GM18867 (cell line): ENCODE data around the gene BBOX1.
"Not testable (repeated sequence)": the region's sequence is repeated elsewhere in the genome, so short reads cannot be mapped to it uniquely, and the experiment has no call there.

Experiments used
- ATAC-seq: cut with Tn5 transposase; IDR thresholded peaks from one replicate; pipeline ENCODE4 v1.9.1; 2021; ENCODE audit warnings: mild to moderate bottlenecking, moderate library complexity; ENCODE audit not compliant: unreplicated experiment

Gene BBOX1

DNA sequence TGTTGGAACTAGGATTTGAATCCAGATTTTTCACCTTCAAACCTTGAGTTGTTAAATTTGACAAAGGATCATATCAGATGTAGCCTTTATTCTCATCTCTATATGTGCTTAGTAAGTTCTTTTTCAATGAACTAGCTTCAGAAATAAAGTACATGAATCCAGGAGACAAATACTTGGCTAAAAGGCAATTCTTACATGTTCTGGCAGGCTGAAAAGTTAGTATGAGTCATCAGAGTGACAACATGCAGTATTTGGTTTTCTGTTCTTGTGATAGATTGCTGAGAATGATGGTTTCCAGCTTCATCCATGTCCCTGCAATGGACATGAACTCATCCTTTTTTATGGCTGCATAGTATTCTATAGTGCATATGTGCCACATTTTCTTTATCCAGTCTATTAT lies 40.4 kb downstream of the BBOX1 start:
- ATAC-seq = no peak

DNA sequence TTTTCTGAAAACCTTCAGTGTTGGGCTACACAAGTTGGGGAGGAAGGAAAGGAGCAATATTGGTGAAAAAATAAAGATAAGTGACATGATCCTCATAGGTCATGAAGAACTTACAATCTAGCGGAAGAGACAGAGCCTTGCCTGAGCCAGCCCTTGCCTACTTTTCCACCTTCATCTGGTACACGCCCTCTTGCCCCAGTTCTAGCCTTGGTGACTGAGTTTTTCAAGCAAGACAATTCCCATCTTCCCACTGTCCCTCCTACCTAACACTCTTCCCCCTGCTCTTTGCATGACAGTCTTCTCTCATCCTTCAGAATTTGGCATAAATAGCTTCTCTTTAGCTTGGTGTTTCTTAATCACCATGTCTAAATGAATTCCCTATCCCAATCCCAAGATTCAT lies 42.6 kb downstream of the BBOX1 start:
- ATAC-seq = no peak

- no peak for ATAC-seq
These were observed 43.2 kb downstream of the BBOX1 start for GRCh38 chr11:27083782-27084181.

- no peak for ATAC-seq
These were observed 43.9 kb downstream of the BBOX1 start for GRCh38 chr11:27084518-27084917.

DNA sequence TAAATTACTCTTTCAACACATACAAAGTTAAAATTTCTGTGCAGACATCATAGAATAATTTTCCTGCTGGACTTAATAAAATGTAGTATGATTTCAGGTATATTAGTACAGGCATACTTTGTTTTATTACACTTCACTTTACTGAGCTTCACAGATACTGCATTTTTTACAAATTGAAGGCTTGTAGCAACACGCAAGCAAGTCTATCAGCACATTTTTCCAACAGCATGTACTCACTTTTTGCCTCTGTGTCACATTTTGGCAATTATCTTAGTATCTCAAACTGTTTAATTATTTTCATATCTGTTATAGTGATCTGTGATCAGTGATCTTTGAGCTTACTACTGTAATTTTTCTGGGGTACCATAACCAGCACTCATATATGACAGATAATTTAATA lies 44.5 kb downstream of the BBOX1 start:
- ATAC-seq = no peak

- ATAC-seq = no peak
These were observed 45.0 kb downstream of the BBOX1 start for GRCh38 chr11:27085605-27086004.

DNA sequence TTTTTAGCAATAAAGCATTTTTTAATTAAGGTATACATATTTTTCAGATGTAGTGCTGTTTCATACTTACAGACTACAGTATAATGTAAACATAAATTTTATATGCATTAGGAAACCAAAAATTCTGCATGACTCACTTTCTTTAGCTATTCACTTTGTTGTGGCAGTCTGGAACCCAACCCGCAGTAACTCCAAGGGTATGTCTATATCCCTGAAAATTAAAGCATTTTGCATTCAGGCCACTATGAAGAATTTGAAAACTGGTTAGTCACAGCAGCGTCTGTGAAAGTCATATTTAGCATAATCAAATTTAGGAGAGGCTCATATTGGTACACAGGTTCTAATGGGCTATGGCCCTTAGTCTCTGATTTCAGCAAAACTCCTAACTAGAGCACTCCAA lies 46.8 kb downstream of the BBOX1 start:
- ATAC-seq = no peak

DNA sequence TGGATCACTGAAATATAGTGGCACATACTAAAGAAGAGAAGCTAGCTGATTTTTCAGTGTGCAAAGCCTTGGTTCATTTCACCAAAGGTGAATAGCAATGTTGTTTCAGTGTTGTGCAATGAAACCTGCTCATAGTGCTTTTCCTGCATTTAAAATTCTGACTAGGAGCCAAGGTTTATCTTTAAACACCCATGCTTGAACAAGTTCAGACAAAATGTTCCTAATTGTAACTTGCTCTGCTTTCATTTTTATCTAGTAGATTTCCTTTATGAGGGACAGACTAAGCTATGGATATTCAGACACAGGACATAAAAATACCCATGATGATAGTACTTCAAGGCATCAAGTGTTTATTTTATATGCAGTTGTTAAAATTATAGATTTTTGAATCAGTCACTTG lies 47.7 kb downstream of the BBOX1 start:
- ATAC-seq = no peak

DNA sequence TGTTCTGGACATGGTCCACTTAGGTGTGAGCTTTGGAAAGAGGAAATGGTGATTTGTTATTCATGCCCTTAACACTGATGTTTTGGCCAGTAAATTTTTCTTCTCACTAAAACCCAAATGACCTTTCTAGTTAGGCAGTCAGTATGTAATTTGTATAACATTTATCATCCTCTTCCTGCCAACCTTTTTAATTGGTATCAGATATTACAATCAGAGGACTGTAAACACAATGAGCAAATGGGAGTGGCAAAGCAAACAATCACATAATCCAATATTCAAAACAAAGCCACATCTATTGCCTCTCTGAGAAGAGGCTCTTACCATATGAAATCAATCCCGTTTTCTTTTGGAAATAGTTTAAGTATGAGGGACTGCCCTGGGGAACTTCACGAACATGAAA lies 49.1 kb downstream of the BBOX1 start:
- ATAC-seq = no peak

DNA sequence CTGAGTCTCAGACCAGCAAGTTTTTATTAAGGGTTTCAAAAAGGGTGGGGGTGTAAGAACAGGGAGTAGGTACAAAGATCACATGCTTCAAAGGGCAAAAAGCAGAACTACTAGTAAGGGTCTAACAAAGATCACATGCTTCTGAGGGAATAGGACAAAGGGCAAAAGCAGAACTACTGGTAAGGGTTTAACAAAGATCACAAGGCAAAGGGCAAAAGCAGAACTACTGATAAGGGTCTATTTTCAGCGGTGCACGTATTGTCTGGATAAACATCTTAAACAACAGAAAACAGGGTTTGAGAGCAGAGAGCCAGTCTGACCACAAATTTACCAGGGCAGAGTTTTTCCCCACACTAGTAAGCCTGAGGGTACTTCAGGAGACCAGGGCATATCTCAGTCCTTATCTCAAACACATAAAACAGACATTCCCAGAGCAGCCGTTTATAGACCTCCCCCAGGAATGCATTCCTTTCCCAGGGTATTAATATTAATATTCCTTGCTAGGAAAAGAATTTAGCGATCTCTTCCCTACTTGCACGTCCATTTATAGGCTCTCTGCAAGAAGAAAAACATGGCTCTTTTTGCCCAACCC lies 49.8 kb downstream of the BBOX1 start:
- ATAC-seq = not testable (repeated sequence)

GRCh38 chr11:27094120-27094519 lies 53.5 kb downstream of the BBOX1 start:
- ATAC-seq = no peak

DNA sequence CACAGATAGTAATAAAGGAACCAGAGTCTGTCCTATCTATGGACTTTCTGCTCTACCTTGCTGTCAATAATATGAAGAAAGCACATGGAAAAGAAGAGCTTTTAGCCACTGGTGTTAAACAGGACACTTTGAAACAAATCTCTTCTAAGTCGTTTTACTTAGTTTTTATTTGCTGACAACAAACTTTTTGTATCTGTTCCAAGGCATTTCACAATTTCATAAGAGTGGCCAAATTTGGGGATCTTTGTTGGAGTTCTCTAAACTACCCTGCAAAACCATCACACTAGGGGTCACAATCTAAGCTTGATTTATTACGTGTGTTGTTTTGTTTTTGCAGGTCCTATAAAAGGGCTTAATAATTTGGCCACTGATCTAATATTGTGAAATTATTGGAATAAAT lies 54.4 kb downstream of the BBOX1 start:
- no peak for ATAC-seq

DNA sequence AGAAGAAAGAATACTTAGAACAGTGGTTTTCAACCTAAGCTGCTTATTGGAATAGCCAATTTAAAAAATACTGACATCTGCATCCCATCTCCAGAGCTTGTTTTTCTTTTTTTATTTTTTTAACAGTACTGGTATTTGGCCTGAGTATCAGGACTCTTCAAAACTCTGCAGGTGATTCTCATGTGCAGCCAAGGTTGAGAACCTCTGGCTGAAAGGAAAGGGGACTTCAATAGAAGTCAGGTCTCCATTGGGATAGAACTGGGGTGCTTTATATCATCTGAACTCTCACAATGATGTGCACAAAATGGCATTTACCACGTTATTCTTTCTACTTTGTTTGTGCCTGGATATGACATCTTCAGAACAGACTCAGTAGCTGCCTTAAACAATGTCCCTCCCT lies 55.3 kb downstream of the BBOX1 start:
- no peak for ATAC-seq

- no peak for ATAC-seq
These were observed 56.9 kb downstream of the BBOX1 start for GRCh38 chr11:27097551-27097950.

DNA sequence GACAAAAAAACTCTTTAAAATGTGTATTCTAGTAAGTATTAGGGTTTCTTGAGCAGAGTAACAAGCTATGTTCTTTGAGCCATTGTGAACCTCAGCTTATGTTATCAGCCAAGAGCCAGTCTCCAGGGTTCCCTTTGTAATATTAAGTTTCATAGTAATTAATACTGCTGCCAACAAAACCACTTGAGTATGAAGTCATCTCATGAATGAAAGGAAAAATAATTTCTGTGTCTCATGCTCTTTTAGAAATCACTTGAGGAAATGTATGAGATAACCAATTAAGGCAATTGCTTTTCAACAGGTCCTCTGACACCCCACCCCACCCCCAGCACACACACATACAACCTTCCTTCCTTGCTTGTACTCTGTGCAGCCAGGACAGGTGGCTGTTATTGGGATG lies 59.9 kb downstream of the BBOX1 start:
- ATAC-seq = no peak

DNA sequence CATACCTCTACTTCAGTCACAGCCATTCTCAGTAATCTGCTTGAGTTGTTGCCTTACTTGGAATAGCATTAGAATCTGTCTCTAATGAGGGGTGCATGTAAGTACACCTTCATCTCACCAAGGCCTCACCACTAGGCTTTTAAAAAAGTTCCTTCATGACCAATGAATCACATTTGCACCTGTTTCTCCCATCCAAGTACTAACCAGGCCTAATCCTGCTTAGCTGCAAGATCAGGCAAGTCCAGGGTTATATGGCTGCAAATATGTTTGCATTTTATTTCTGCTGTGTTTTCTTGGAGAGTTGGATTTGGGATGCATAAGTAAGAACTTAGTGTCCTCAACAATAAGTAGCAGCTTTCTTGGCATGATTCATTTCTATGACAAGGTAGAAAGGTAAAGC lies 66.9 kb downstream of the BBOX1 start:
- no peak for ATAC-seq

- no peak for ATAC-seq
These were observed 68.2 kb downstream of the BBOX1 start for GRCh38 chr11:27108809-27109208.

GRCh38 chr11:27111896-27112295 lies 71.3 kb downstream of the BBOX1 start:
- ATAC-seq = no peak

GRCh38 chr11:27112946-27113345 lies 72.3 kb downstream of the BBOX1 start:
- no peak for ATAC-seq

DNA sequence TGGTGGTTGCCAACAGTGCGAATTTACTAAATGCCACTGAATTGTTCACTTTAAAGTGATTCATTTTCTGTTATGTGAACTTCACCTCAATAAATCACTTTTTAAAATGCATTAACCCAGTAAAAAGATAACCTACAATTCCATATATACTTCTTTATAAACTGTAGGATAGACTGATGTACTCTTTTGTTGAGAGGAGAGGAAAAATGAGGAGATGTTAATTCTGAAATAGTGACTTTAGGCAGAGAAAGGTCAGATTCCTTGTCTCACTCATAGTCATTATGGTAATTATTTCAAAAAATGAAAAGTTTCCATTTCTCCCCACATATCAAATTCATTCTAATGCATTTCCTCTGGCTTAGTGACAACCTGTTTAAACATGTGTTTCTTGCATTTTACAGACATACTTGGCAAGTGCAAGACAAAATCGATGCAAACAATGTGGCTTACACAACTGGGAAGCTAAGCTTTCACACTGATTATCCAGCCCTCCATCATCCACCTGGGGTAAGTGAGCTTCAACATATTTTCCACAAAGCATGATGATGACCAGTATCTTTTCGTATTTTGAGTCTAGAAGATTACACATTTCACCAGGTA lies 74.5 kb downstream of the BBOX1 start:
- no peak for ATAC-seq

DNA sequence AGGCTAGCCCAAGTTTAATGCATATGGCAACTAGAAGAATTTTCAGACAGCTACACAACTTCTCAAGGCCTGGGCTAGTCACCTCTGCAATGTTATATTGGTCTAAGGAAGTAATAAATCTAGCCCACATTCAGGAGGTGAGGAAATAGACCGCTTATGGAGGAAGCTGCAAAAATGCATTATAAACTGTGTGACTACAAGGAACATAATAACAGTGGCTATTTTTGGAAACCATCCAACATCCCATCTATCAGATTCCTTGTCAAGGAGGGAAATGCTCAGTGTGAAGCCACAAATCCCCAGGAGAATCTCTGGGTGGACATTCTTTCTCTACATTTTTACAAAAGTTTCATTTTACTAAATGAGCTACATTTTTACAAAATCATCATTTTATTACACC lies 76.1 kb downstream of the BBOX1 start:
- no peak for ATAC-seq

- ATAC-seq = no peak
These were observed 77.8 kb downstream of the BBOX1 start for GRCh38 chr11:27118371-27118770.

DNA sequence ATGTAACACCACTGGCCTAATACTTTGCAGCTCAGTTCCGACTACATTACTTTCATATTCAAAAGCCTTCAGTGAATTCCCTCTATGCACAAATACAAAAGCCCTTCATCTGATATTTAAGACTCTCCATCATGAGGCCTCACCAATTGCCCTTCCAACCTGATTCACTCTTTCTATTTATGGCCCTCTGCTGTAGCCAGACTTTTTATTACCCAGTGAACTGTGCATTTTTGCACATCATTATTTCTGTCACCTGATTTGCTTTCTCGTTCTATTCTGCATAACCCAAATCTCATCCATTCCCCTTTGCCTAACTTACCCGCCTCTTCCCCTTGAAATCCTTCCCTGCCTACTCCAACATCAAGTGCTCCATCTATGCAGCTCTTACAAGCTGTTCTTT lies 78.3 kb downstream of the BBOX1 start:
- no peak for ATAC-seq
